Esophagus (tissue), 2 donors: ENCODE data around the gene TP53I13. TPM values are rescaled to one million over a fixed set of nuclear protein-coding genes. Genes with fewer than 3 reads are reported as not detected.

ENCODE experiments used
- H3K27ac ChIP-seq, 2 donors: one replicate each; pipeline ENCODE4 v1.5.1; 2013; ENCODE audit warnings: low read depth in 2 of 2, mild to moderate bottlenecking in 2 of 2, inconsistent platforms in 1 of 2, low read length in 1 of 2, moderate library complexity in 1 of 2
- H3K27me3 ChIP-seq, 2 donors: one replicate each; pipeline ENCODE4 v1.6.1; 2013; ENCODE audit warnings: low read length in 2 of 2, control low read depth in 1 of 2, mild to moderate bottlenecking in 1 of 2; ENCODE audit not compliant: insufficient read depth in 2 of 2, control insufficient read depth in 1 of 2
- H3K36me3 ChIP-seq, 2 donors: one replicate each; pipeline ENCODE4 v1.6.1; 2013; ENCODE audit warnings: low read length in 1 of 2; ENCODE audit not compliant: control insufficient read depth in 2 of 2, insufficient read depth in 2 of 2
- H3K4me1 ChIP-seq, 2 donors: one replicate each; pipeline ENCODE4 v1.6.1; 2013; ENCODE audit warnings: low read length in 1 of 2; ENCODE audit not compliant: control insufficient read depth in 2 of 2, insufficient read depth in 2 of 2
- H3K4me3 ChIP-seq, 2 donors: one replicate each; pipeline ENCODE4 v1.5.1; 2013; ENCODE audit warnings: low read length in 2 of 2, mild to moderate bottlenecking in 2 of 2, low read depth in 1 of 2, moderate library complexity in 1 of 2
- H3K9me3 ChIP-seq, 2 donors: one replicate each; pipeline ENCODE4 v1.6.1; 2013; ENCODE audit warnings: mild to moderate bottlenecking in 2 of 2, low read depth in 1 of 2, low read length in 1 of 2, moderate library complexity in 1 of 2; ENCODE audit not compliant: control insufficient read depth in 2 of 2, insufficient read depth in 1 of 2
- WGBS, 2 donors: extraction: QIAGEN DNeasy Blood & Tissue Kit; methylation state at CpG; one replicate each; pipeline ENCODE4 v1.1.7; 2013; 5-methylcytosine and 5-hydroxymethylcytosine counted together
- polyA plus RNA-seq, 2 donors: library from polyadenylated mRNA; stranded (reverse); fragments of 200-250 nt; gene quantifications; one replicate each; pipeline ENCODE4 v1.2.3, GENCODE V29; 2013
- donor health status: healthy with polysubstance abuse.
- donor health status: Bipolar disorder and iron deficiency.

TP53I13 gene
- polyA plus RNA-seq, 2 donors = 30.1 to 43.7 TPM

DNA sequence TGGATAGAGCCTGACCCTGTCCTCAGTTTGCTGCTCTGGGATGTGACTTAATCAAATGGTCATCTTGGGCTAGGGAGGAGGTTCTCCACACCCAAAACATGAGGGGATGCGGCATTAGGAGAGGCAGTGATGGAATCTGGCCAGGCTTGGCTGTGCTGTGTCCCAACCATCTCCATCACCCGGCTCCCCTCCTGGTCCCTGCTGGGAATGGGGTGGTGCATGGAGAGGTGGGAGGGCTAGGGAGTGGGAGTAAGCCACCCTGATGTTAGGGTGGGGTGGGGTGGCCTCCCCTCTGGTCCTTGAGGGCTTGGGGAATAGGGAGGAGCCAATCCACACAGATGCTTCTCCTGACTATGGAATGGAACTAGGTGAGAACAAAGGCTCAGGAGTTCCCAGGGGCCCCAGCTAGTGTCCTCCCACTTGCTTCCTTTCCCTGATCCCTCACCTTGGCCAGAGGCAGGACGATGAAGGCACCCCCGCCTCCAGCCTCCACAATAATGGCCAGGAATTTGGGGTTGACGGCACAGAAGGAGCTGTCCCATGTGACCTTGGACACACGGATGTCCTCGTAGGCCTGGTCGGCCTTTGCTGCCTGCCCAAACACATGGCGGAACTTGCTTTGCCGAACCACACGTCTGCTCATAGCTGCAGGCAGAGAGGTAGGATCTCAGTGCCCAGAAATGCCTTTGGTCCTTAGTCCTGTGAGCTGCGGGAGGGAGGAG is 52.4 kb downstream of the TP53I13 start:
- Histone ChIP-seq H3K4me1 (peaks cover 10 to 22% of the 10 kb centered on the region in 2 donors), H3K9me3 (no peaks in the 10 kb centered on the region), H3K4me3 (no peak overlapping the region), H3K27ac (no peak overlapping the region), H3K27me3 (no peaks in the 10 kb centered on the region), H3K36me3 (no peaks in the 10 kb centered on the region)
- 93 to 94% methylated on average over 12 of the region's 12 CpGs for WGBS, 2 donors

DNA sequence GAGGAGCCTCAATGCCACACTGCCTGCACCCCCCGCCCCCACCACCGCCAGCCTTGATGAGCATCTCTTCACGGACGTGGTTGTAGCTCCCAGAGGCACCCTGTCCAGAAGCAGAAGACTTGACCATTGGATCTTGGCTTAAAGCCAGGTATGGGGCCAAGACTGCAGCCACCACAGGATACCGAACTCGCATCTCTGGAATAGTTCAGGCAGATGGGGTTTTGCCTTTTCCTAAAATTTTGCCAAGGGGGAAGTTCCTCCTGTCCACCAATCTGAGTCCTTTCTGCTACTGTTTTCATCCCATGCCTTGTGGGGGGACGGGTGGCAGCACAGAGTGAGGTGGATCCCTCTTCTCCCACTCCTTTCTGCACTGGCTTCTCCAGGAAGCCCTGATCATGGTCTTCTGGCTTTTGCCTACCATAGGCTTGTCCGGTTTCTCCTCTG is 53.3 kb downstream of the TP53I13 start:
- Histone ChIP-seq H3K27ac (peak overlapping the region in 1 of 2 donors; percentile 68), H3K4me1 (peaks cover 10 to 16% of the 10 kb centered on the region in 2 donors), H3K9me3 (no peaks in the 10 kb centered on the region), H3K36me3 (no peaks in the 10 kb centered on the region), H3K27me3 (no peaks in the 10 kb centered on the region), H3K4me3 (peak overlapping the region in 1 of 2 donors; percentile 46)
- 77 to 78% methylated on average over 8 of the region's 8 CpGs for WGBS, 2 donors

Other genes with a start within 250 kb of the TP53I13 start
- gene TAOK1, start 178.3 kb upstream of the TP53I13 start, polyA plus RNA-seq = 1 to 10 TPM; 5.4 to 7.9 TPM
- gene ABHD15, start 1.7 kb upstream of the TP53I13 start, polyA plus RNA-seq = 1 to 10 TPM; 2.6 to 3.0 TPM
- gene GIT1, start 20.9 kb downstream of the TP53I13 start, polyA plus RNA-seq = 10 to 100 TPM; 22.6 to 30.2 TPM
- 1 to 10 TPM; 3.5 to 6.5 TPM for gene ANKRD13B, start 24.4 kb downstream of the TP53I13 start, polyA plus RNA-seq
- gene CORO6, start 54.2 kb downstream of the TP53I13 start, polyA plus RNA-seq = 10 to 100 TPM; 12.6 to 22.5 TPM